Common myeloid progenitor, CD34-positive (primary cell): ENCODE measurements around the gene SMPDL3B.

Source experiments
- CTCF ChIA-PET: fragments of 350-600 bp; sonication (Branson Sonifier 250); formaldehyde crosslinking; loops from one replicate; lab custom pipeline; 2021; ENCODE audit warnings: antibody characterized with exemption; lab: Charles Lee
- POLR2A ChIA-PET: fragments of 350-600 bp; sonication (Branson Sonifier 250); formaldehyde crosslinking; loops from one replicate; lab custom pipeline; 2021; ENCODE audit warnings: antibody characterized with exemption; lab: Charles Lee
- DNase-seq, 3 donors: peaks; one replicate each; pipeline versions ENCODE4 v3.0.0 to v3.0.0-alpha.2; 2013
- H3K27ac ChIP-seq, 2 experiments: 1 replicate in 1 of 2; 2 replicates in 1 of 2; pipeline ENCODE4 v1.7.0; 2013; ENCODE audit warnings: inconsistent platforms in 2 of 2, low read length in 2 of 2, mild to moderate bottlenecking in 2 of 2, low read depth in 1 of 2, moderate library complexity in 1 of 2; ENCODE audit not compliant: severe bottlenecking in 2 of 2, insufficient read depth in 1 of 2, poor library complexity in 1 of 2
- H3K27me3 ChIP-seq, 5 experiments: replicated peaks in 2 of 5; 1 replicate in 3 of 5; 2 replicates in 2 of 5; pipeline versions ENCODE4 v1.6.1 to v1.7.0; 2013; ENCODE audit warnings: low read length in 4 of 5, mild to moderate bottlenecking in 2 of 5, moderate library complexity in 2 of 5, inconsistent platforms in 1 of 5; ENCODE audit not compliant: insufficient read depth in 5 of 5, control insufficient read depth in 4 of 5
- H3K36me3 ChIP-seq, 4 experiments: 1 replicate in 2 of 4; 2 replicates in 2 of 4; pipeline versions ENCODE4 v1.6.1 to v1.7.0; 2013; ENCODE audit warnings: low read length in 3 of 4, control low read depth in 1 of 4, mild to moderate bottlenecking in 1 of 4; ENCODE audit not compliant: control insufficient read depth in 4 of 4, insufficient read depth in 4 of 4
- H3K4me1 ChIP-seq, 4 experiments: 1 replicate in 3 of 4; 2 replicates in 1 of 4; pipeline versions ENCODE4 v1.6.1 to v1.7.1; 2013; ENCODE audit warnings: low read length in 3 of 4, mild to moderate bottlenecking in 3 of 4, control low read depth in 1 of 4, inconsistent platforms in 1 of 4, moderate library complexity in 1 of 4; ENCODE audit not compliant: control insufficient read depth in 4 of 4, insufficient read depth in 4 of 4; ENCODE audit errors: control extremely low read depth in 1 of 4
- H3K4me3 ChIP-seq, 7 experiments: 1 replicate in 4 of 7; 2 replicates in 3 of 7; pipeline versions ENCODE4 v1.5.1 to v1.7.0; 2013; ENCODE audit warnings: mild to moderate bottlenecking in 7 of 7, low read length in 6 of 7, moderate library complexity in 6 of 7, inconsistent platforms in 2 of 7, low read depth in 2 of 7, control low read depth in 1 of 7; ENCODE audit not compliant: insufficient read depth in 4 of 7, control insufficient read depth in 1 of 7; ENCODE audit errors: extremely low read depth in 1 of 7
- H3K9me3 ChIP-seq, 5 experiments: 1 replicate in 4 of 5; 2 replicates in 1 of 5; pipeline versions ENCODE4 v1.6.1 to v1.7.1; 2013; ENCODE audit warnings: low read length in 4 of 5, mild to moderate bottlenecking in 2 of 5, inconsistent platforms in 1 of 5, low read depth in 1 of 5, moderate library complexity in 1 of 5; ENCODE audit not compliant: control insufficient read depth in 4 of 5, insufficient read depth in 2 of 5; ENCODE audit errors: control extremely low read depth in 1 of 5
- WGBS: methylation state at CpG from one replicate; pipeline ENCODE4 v1.1.5; 2013; ENCODE audit not compliant: insufficient coverage; 5-methylcytosine and 5-hydroxymethylcytosine counted together

SMPDL3B gene

DNA sequence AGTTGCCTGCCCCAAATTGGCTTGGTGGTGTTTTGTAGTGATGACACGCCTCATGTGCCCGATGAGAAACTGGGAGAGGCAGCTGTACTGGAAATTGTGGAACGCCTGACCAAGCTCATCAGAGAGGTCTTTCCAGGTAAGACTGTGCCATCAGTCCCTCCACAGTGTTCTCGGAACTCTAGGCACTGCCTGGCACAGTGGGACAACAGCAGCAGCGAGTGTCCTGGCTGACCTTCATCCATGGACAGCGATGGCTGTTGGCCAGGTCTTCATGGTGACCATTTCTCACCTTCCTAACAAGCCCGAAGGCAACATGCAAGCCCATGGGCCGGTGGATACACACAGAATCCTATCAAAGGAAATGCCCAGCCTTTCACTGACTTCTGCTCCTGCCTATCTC is 14.2 kb downstream of the SMPDL3B start:
- POLR2A ChIA-PET: no interaction called here
- WGBS: 95% methylated on average over 6 of the region's 8 CpGs
- no peak for DNase-seq
- Histone ChIP-seq H3K27me3 (no peaks in the 10 kb centered on the region), H3K4me1 (peaks cover 0 to under 1% (median 0%) of the 10 kb centered on the region in 4 experiments), H3K9me3 (no peaks in the 10 kb centered on the region), H3K27ac (no peak overlapping the region), H3K4me3 (no peak overlapping the region), H3K36me3 (peaks cover 0 to 7% (median 1%) of the 10 kb centered on the region in 4 experiments)
- CTCF ChIA-PET: interaction anchor here (0.7 to 1.3 kb wide), 3 partner anchors 9 to 26 kb away, joined by 3 to 5 read pairs (median 3); partner anchors contain the start of gene XKR8

DNA sequence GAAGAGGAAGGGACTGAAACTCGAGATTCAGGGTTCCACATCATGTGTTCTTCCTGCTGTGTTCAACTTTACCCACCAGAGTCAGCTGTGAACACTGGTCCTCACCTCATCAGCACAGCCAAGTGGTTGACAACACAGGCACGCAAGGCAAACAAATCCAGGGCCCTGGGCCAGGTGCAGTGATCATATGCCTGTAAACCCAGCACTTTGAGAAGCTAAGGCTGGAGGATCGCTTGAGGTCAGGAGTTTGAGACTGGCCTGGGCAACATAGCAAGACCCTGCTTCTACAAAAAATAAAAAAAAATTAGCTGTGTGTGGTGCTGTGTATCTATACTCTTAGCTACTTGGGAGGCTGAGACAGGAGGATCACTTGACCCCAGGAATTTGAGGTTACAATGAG is 16.6 kb downstream of the SMPDL3B start:
- Histone ChIP-seq H3K4me1 (no peaks in the 10 kb centered on the region), H3K27me3 (no peaks in the 10 kb centered on the region), H3K27ac (no peak overlapping the region), H3K36me3 (peaks cover 0 to 7% (median 1%) of the 10 kb centered on the region in 4 experiments), H3K9me3 (no peaks in the 10 kb centered on the region), H3K4me3 (no peak overlapping the region)
- no peak for DNase-seq
- POLR2A ChIA-PET: no interaction called here
- 80% methylated on average over 1 of the region's 3 CpGs for WGBS
- CTCF ChIA-PET: interaction anchor here (0.9 to 3.1 kb wide), 6 partner anchors 9 to 181 kb away, joined by 3 to 14 read pairs (median 4); partner anchors contain the start of gene XKR8

DNA sequence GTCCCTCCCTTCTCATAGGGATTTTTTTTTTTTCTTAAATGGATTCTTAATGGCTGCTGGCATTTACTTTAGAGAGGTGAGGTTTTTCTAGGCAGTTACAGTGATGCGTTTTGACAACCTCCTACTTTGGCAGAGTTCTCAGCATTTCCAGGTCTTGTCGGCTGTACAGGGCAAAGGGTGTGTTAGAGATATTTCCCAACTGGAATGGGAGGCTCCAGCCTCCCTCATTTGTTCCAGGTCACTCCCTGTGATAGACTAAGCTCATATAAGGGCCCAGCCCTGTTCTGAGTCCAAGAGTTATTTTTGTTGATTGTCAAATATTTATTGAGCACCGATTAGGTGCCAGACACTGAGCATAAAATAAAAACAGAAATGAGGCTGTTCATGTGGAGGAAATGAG is 17.3 kb downstream of the SMPDL3B start:
- no peaks in the 10 kb centered on the region for H3K27me3 ChIP-seq
- ChIA-PET POLR2A (no interaction called here), CTCF (interaction anchor here (0.9 to 3.1 kb wide), 5 partner anchors 8 to 181 kb away, joined by 3 to 14 read pairs (median 4); partner anchors contain the start of gene XKR8)
- no peak for DNase-seq
- H3K4me1 ChIP-seq: no peaks in the 10 kb centered on the region
- H3K9me3 ChIP-seq: no peaks in the 10 kb centered on the region
- no peak overlapping the region for H3K27ac ChIP-seq
- no peak overlapping the region for H3K4me3 ChIP-seq
- 100% methylated on average over 2 of the region's 3 CpGs for WGBS
- H3K36me3 ChIP-seq: peaks cover 0 to 7% (median 1%) of the 10 kb centered on the region in 4 experiments

DNA sequence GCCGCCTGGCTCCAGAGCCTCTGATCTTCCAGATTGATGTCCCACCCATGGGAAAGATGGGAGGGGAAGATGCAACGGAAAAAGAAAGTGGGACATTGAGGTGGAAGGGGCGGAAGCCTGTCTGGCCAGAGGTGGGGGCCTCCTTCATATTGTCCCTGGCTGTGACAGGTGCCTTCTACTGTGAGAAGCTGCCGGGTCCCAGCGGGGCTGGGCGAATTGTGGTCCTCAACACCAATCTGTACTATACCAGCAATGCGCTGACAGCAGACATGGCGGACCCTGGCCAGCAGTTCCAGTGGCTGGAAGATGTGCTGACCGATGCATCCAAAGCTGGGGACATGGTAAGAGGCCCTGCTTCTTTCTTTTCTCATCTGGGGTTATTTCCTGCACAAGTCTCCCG is 19.4 kb downstream of the SMPDL3B start:
- H3K4me3 ChIP-seq: no peak overlapping the region
- H3K36me3 ChIP-seq: peaks cover 0 to 4% (median 0%) of the 10 kb centered on the region in 4 experiments
- 97% methylated on average over 9 of the region's 10 CpGs for WGBS
- H3K27me3 ChIP-seq: no peaks in the 10 kb centered on the region
- POLR2A ChIA-PET: no interaction called here
- peaks cover 0 to 6% (median 2%) of the 10 kb centered on the region in 4 experiments for H3K4me1 ChIP-seq
- DNase-seq: no peak
- H3K27ac ChIP-seq: no peak overlapping the region
- CTCF ChIA-PET: interaction anchor here (0.7 to 2.6 kb wide), 4 partner anchors 9 to 26 kb away, joined by 3 to 7 read pairs (median 4); no protein-coding TSS in a partner anchor
- H3K9me3 ChIP-seq: no peaks in the 10 kb centered on the region

GRCh38 chr1:27955076-27955475 is 20.3 kb downstream of the SMPDL3B start:
- Histone ChIP-seq H3K4me1 (peaks cover 0 to 10% (median 7%) of the 10 kb centered on the region in 4 experiments), H3K27ac (no peak overlapping the region), H3K27me3 (no peaks in the 10 kb centered on the region), H3K9me3 (no peaks in the 10 kb centered on the region), H3K4me3 (no peak overlapping the region), H3K36me3 (no peaks in the 10 kb centered on the region)
- WGBS: 97% methylated on average over 6 of the region's 6 CpGs
- CTCF ChIA-PET: interaction anchor here (1.1 to 2.6 kb wide), 4 partner anchors 9 to 85 kb away, joined by 3 to 7 read pairs (median 4); no protein-coding TSS in a partner anchor
- no peak for DNase-seq
- POLR2A ChIA-PET: no interaction called here

DNA sequence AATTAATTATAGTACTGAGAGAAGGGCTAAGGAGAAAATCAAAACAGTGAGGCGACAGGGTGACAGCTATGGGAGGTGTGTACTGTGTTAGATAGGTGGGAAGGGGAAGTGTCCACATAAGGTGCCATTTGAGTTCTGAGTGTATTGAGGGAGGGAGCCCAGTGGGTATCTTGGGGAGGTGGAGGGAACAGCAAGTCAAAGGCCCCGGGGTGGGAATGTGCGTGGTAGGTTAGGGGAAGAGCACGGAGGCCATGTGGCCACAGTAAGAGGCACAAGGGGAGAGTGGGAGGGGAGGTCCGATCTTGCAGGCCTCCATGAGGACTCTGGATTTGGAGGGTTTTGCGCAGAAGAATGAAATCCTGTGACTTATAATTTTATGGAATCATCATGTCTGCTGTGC is 22.0 kb downstream of the SMPDL3B start:
- H3K4me1 ChIP-seq: peaks cover 2 to 26% (median 23%) of the 10 kb centered on the region in 4 experiments
- H3K27ac ChIP-seq: no peak overlapping the region
- DNase-seq: no peak
- no peaks in the 10 kb centered on the region for H3K9me3 ChIP-seq
- WGBS: 90% methylated on average over 6 of the region's 6 CpGs
- H3K4me3 ChIP-seq: no peak overlapping the region
- H3K36me3 ChIP-seq: no peaks in the 10 kb centered on the region
- CTCF ChIA-PET: interaction anchor here (0.9 to 2.5 kb wide), 4 partner anchors 11 to 87 kb away, joined by 3 to 12 read pairs (median 4); no protein-coding TSS in a partner anchor
- POLR2A ChIA-PET: interaction anchor here (0.6 kb wide), 1 partner anchor 23 kb away, joined by 3 read pairs; no protein-coding TSS in a partner anchor
- no peaks in the 10 kb centered on the region for H3K27me3 ChIP-seq

DNA sequence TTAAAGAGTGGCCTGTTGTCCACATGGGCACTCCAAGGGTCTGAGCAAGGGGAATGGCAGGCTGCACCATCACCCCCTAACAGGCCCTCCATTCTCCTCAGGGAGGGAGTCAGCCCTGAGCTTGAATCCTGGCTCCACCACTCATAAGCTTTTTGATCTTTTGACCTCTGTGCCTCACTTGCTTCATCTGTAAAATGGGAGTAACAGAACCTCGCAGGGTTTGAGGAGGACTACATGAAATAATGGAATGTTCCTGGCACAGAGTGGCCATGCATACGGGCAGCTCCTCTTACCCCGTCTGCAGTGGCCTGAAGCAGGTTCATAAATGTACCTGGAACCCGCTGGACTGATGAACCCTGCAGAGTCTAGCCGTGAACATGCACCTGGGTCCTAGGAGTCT is 22.9 kb downstream of the SMPDL3B start:
- Histone ChIP-seq H3K4me3 (no peak overlapping the region), H3K4me1 (peaks cover 2 to 26% (median 23%) of the 10 kb centered on the region in 4 experiments), H3K27me3 (no peaks in the 10 kb centered on the region), H3K9me3 (no peaks in the 10 kb centered on the region), H3K36me3 (no peaks in the 10 kb centered on the region), H3K27ac (no peak overlapping the region)
- no peak for DNase-seq
- POLR2A ChIA-PET: no interaction called here
- WGBS: 94% methylated on average over 2 of the region's 5 CpGs
- CTCF ChIA-PET: interaction anchor here (0.9 to 7.9 kb wide), 5 partner anchors 12 to 22 kb away, joined by 3 to 40 read pairs (median 12); no protein-coding TSS in a partner anchor
